Ishikawa (cell line): ENCODE data around the gene SOX21.

ENCODE experiments used
- CREB1 ChIP-seq: IDR thresholded peaks from 2 replicates; pipeline ENCODE4 v1.6.1; 2012; ENCODE audit warnings: low read depth
- EP300 ChIP-seq: IDR thresholded peaks from 2 replicates; pipeline ENCODE4 v1.6.1; 2012; ENCODE audit warnings: borderline replicate concordance
- FOXM1 ChIP-seq: IDR thresholded peaks from 2 replicates; pipeline ENCODE4 v1.6.1; 2012; ENCODE audit warnings: low read depth, borderline replicate concordance
- MAX ChIP-seq: IDR thresholded peaks from 2 replicates; pipeline ENCODE4 v1.6.1; 2012
- NFIC ChIP-seq: IDR thresholded peaks from 2 replicates; pipeline ENCODE4 v1.6.1; 2012
- REST ChIP-seq: IDR thresholded peaks from 2 replicates; pipeline ENCODE4 v1.6.1; 2012; ENCODE audit warnings: low read depth, mild to moderate bottlenecking
- TAF1 ChIP-seq: IDR thresholded peaks from 2 replicates; pipeline ENCODE4 v1.6.1; 2012; ENCODE audit warnings: low read depth, mild to moderate bottlenecking
- TCF12 ChIP-seq: IDR thresholded peaks from 2 replicates; pipeline ENCODE4 v1.6.1; 2012; ENCODE audit warnings: low read depth
- ZBTB7A ChIP-seq: IDR thresholded peaks from 2 replicates; pipeline ENCODE4 v1.6.1; 2012; ENCODE audit warnings: low read depth

GRCh38 chr13:94711561-94712286, 621 bp downstream of the SOX21 start:
- TF ChIP-seq FOXM1 = no peak
- TF ChIP-seq EP300 = no peak
- no peak for TF ChIP-seq ZBTB7A
- no peak for TF ChIP-seq CREB1
- no peak for TF ChIP-seq TCF12
- TF ChIP-seq NFIC = no peak
- no peak for TF ChIP-seq REST
- TF ChIP-seq TAF1 = no peak
- TF ChIP-seq MAX = no peak
